Neural crest cell (in vitro differentiated cells): ENCODE results near the gene VAC14. TPM values are rescaled to one million over a fixed set of nuclear protein-coding genes. Genes with fewer than 3 reads are reported as not detected.

Source experiments
- DNase-seq: peaks from one replicate; pipeline ENCODE4 v3.0.0; 2021; ENCODE audit warnings: low read depth, mixed read lengths, low spot score
- H3K27ac Mint-ChIP-seq: one replicate; pipeline ENCODE4 v1.8.0; 2021; ENCODE audit warnings: mild to moderate bottlenecking, mixed read lengths; ENCODE audit not compliant: unreplicated experiment
- H3K27me3 Mint-ChIP-seq: 2 replicates; pipeline ENCODE4 v1.8.0; 2021; ENCODE audit warnings: low read depth, mild to moderate bottlenecking, mixed read lengths
- H3K36me3 Mint-ChIP-seq: 2 replicates; pipeline ENCODE4 v1.8.0; 2021; ENCODE audit warnings: low read depth, mild to moderate bottlenecking, mixed read lengths
- H3K4me1 Mint-ChIP-seq: 2 replicates; pipeline ENCODE4 v1.8.0; 2021; ENCODE audit warnings: mixed read lengths
- H3K4me3 Mint-ChIP-seq: one replicate; pipeline ENCODE4 v1.8.0; 2021; ENCODE audit warnings: mild to moderate bottlenecking, mixed read lengths
- H3K9me3 Mint-ChIP-seq: 2 replicates; pipeline ENCODE4 v1.8.0; 2021; ENCODE audit warnings: mixed read lengths
- CTCF ChIP-seq: fragments of 200-600 bp; sonication (generic); conservative IDR thresholded peaks from 2 replicates; pipeline ENCODE4 v1.5.0; 2021; ENCODE audit warnings: antibody characterized with exemption, mild to moderate bottlenecking
- total RNA-seq: library from RNA; stranded (reverse); gene quantifications from 2 replicates; pipeline ENCODE4 v1.2.1, GENCODE V29; 2021

Gene VAC14
- total RNA-seq, 1 donor from 2014 or later, result 46.7 TPM

- Mint-ChIP-seq H3K36me3 (no peaks in the 10 kb centered on the region), H3K27ac (no peak overlapping the region), H3K9me3 (no peaks in the 10 kb centered on the region), H3K27me3 (no peaks in the 10 kb centered on the region), H3K4me1 (no peaks in the 10 kb centered on the region), H3K4me3 (no peak overlapping the region)
- no peak for TF ChIP-seq CTCF
- DNase-seq, result no peak
These were observed 30.7 kb downstream of the VAC14 start for GRCh38 chr16:70770291-70770625.

- no peak overlapping the region for H3K4me3 Mint-ChIP-seq
- H3K27ac Mint-ChIP-seq, result no peak overlapping the region
- H3K4me1 Mint-ChIP-seq, result no peaks in the 10 kb centered on the region
- H3K27me3 Mint-ChIP-seq, result no peaks in the 10 kb centered on the region
- no peak for DNase-seq
- H3K36me3 Mint-ChIP-seq, result no peaks in the 10 kb centered on the region
- no peak for TF ChIP-seq CTCF
- no peaks in the 10 kb centered on the region for H3K9me3 Mint-ChIP-seq
These were observed 31.2 kb downstream of the VAC14 start for GRCh38 chr16:70769761-70770160.

GRCh38 chr16:70769131-70769530, 31.8 kb downstream of the VAC14 start:
- Mint-ChIP-seq H3K27me3 (no peaks in the 10 kb centered on the region), H3K4me3 (no peak overlapping the region), H3K4me1 (no peaks in the 10 kb centered on the region), H3K36me3 (no peaks in the 10 kb centered on the region), H3K27ac (no peak overlapping the region), H3K9me3 (no peaks in the 10 kb centered on the region)
- DNase-seq, result no peak
- no peak for TF ChIP-seq CTCF

- DNase-seq, result no peak
- H3K9me3 Mint-ChIP-seq, result no peaks in the 10 kb centered on the region
- TF ChIP-seq CTCF, result no peak
- no peak overlapping the region for H3K4me3 Mint-ChIP-seq
- H3K27ac Mint-ChIP-seq, result no peak overlapping the region
- no peaks in the 10 kb centered on the region for H3K36me3 Mint-ChIP-seq
- H3K4me1 Mint-ChIP-seq, result no peaks in the 10 kb centered on the region
- no peaks in the 10 kb centered on the region for H3K27me3 Mint-ChIP-seq
These were observed 32.8 kb downstream of the VAC14 start for GRCh38 chr16:70768203-70768580.

- no peaks in the 10 kb centered on the region for H3K4me1 Mint-ChIP-seq
- DNase-seq, result no peak
- no peak overlapping the region for H3K4me3 Mint-ChIP-seq
- no peak overlapping the region for H3K27ac Mint-ChIP-seq
- no peaks in the 10 kb centered on the region for H3K36me3 Mint-ChIP-seq
- no peak for TF ChIP-seq CTCF
- no peaks in the 10 kb centered on the region for H3K27me3 Mint-ChIP-seq
- no peaks in the 10 kb centered on the region for H3K9me3 Mint-ChIP-seq
These were observed 33.4 kb downstream of the VAC14 start for GRCh38 chr16:70767377-70768202.
